K562 (cell line): ENCODE data around the gene SLC5A2. TPM values are rescaled to one million over a fixed set of nuclear protein-coding genes. Genes with fewer than 3 reads are reported as not detected.

Source experiments
- ATAC-seq: fragments of 200-7000 bp; cut with Tn5 transposase; 3 replicates; pipeline ENCODE4 v1.9.1; 2020; ENCODE audit warnings: moderate library complexity
- BruUV-seq: library from RNA; stranded (reverse); fragments of 400-500 nt; replicated peaks from 2 replicates; lab custom pipeline; 2021; lab: Mats Ljungman, UMichigan
- CTCF ChIA-PET: fragments of 300-600 bp; formaldehyde crosslinking; extraction: SDS; loops from one replicate; lab custom pipeline; 2021; ENCODE audit warnings: low intra/inter-chr PET ratio; lab: Yijun Ruan, JAX
- POLR2A ChIA-PET: fragments of 300-600, 350-650 bp; sonication (Branson Sonifier 250); formaldehyde crosslinking; extraction: SDS; loops from one replicate; lab custom pipeline; 2021; ENCODE audit warnings: antibody characterized with exemption, inconsistent platforms; lab: Yijun Ruan, JAX
- DNase-seq, 4 experiments: peaks; one replicate each; pipeline versions ENCODE4 v3.0.0 to v3.0.0-alpha.2; 2011 to 2018; ENCODE audit warnings: low spot score in 3 of 4, mixed read lengths in 3 of 4; ENCODE audit errors: extremely low read depth in 1 of 4
- FAIRE-seq: peaks from 2 replicates; lab custom pipeline; 2011; peaks lifted over from hg19 to GRCh38; lab: Jason Lieb, UNC
- H2AFZ ChIP-seq: 2 replicates; pipeline ENCODE4 v1.6.0; 2011; ENCODE audit warnings: low read depth, low read length, control low read depth, inconsistent platforms
- H3K27ac ChIP-seq: fragments of 200-600 bp; 3 replicates; pipeline ENCODE4 v1.8.0; 2011; ENCODE audit warnings: low read depth, mild to moderate bottlenecking, control low read depth, inconsistent platforms, low read length, moderate library complexity, mixed read lengths; ENCODE audit errors: extremely low read depth
- H3K27me3 ChIP-seq, 2 experiments: fragments of 300-600 bp in 1 of 2; 2 replicates in 1 of 2; 3 replicates in 1 of 2; pipeline versions ENCODE4 v1.6.0 to v1.8.0; 2011; ENCODE audit warnings: inconsistent platforms in 2 of 2, low read length in 2 of 2, mild to moderate bottlenecking in 1 of 2, mixed read lengths in 1 of 2, moderate library complexity in 1 of 2; ENCODE audit not compliant: control insufficient read depth in 2 of 2, insufficient read depth in 2 of 2
- H3K36me3 ChIP-seq: fragments of 300-600 bp; 3 replicates; pipeline ENCODE4 v1.8.0; 2011; ENCODE audit warnings: mild to moderate bottlenecking, low read length, inconsistent platforms; ENCODE audit not compliant: control insufficient read depth, insufficient read depth
- H3K4me1 ChIP-seq, 2 experiments: fragments of 200-600 bp in 1 of 2; replicated peaks in 1 of 2; 2 replicates in 1 of 2; 3 replicates in 1 of 2; pipeline versions ENCODE4 v1.5.1 to v1.8.0; 2011; ENCODE audit warnings: inconsistent platforms in 2 of 2, low read length in 2 of 2, mild to moderate bottlenecking in 1 of 2, mixed read lengths in 1 of 2, moderate library complexity in 1 of 2; ENCODE audit not compliant: control insufficient read depth in 2 of 2, insufficient read depth in 2 of 2
- H3K4me2 ChIP-seq: 2 replicates; pipeline ENCODE4 v1.6.1; 2011; ENCODE audit warnings: low read length, control low read depth, inconsistent platforms, mixed read lengths; ENCODE audit not compliant: insufficient read depth
- H3K4me3 ChIP-seq: fragments of 200-600 bp; sonication (generic), shearing (Covaris generic); 2 replicates; pipeline ENCODE4 v1.5.1; 2016; ENCODE audit warnings: control low read depth, inconsistent platforms
- H3K79me2 ChIP-seq: fragments of 200-600 bp; 3 replicates; pipeline ENCODE4 v1.8.0; 2011; ENCODE audit warnings: low read length, inconsistent platforms; ENCODE audit not compliant: control insufficient read depth, insufficient read depth
- H3K9ac ChIP-seq, 2 experiments: 2 replicates each; pipeline versions ENCODE4 v1.6.0 to v1.6.1; 2011; ENCODE audit warnings: low read depth in 2 of 2, low read length in 2 of 2, control low read depth in 1 of 2, inconsistent platforms in 1 of 2, mild to moderate bottlenecking in 1 of 2, mixed read lengths in 1 of 2; ENCODE audit not compliant: insufficient read depth in 1 of 2
- H3K9me1 ChIP-seq: one replicate; pipeline ENCODE4 v1.6.0; 2011; ENCODE audit warnings: inconsistent platforms, mild to moderate bottlenecking, low read length, moderate library complexity; ENCODE audit not compliant: control insufficient read depth, insufficient read depth
- H3K9me3 ChIP-seq: replicated peaks from 2 replicates; pipeline ENCODE4 v1.5.1; 2011; ENCODE audit warnings: low read depth, low read length, inconsistent platforms; ENCODE audit not compliant: control insufficient read depth, insufficient read depth
- H4K20me1 ChIP-seq: replicated peaks from 2 replicates; pipeline ENCODE4 v1.6.1; 2011; ENCODE audit warnings: low read length, inconsistent platforms, mixed read lengths; ENCODE audit not compliant: control insufficient read depth, insufficient read depth
- CREB1 ChIP-seq, 2 experiments: sonication (generic) in 1 of 2; formaldehyde crosslinking in 1 of 2; IDR thresholded peaks; 2 replicates each; pipeline versions ENCODE4 v1.6.1 to v1.8.0; 2012 to 2022; ENCODE audit warnings: inconsistent platforms in 1 of 2, mild to moderate bottlenecking in 1 of 2, missing genetic modification reagents in 1 of 2, moderate library complexity in 1 of 2
- FOSL1 ChIP-seq: fragments of 200-800 bp; sonication (Bioruptor generic); conservative IDR thresholded peaks from 2 replicates; pipeline ENCODE4 v1.6.1; 2016; ENCODE audit warnings: missing genetic modification characterization, missing compliant biosample characterization
- HDAC1 ChIP-seq, 2 experiments: fragments of 450-650 bp; IDR thresholded peaks; 2 replicates each; pipeline ENCODE4 v1.6.1; 2016 to 2017; ENCODE audit warnings: inconsistent platforms in 1 of 2, mild to moderate bottlenecking in 1 of 2, moderate library complexity in 1 of 2
- NR2C2 ChIP-seq, 2 experiments: fragments of 200-800 bp in 1 of 2; sonication (Bioruptor generic) in 1 of 2; sonication (generic) in 1 of 2; formaldehyde crosslinking in 1 of 2; IDR thresholded peaks; 2 replicates each; pipeline versions ENCODE4 v1.6.1 to v1.8.0; 2016 to 2022; ENCODE audit warnings: mild to moderate bottlenecking in 1 of 2, missing compliant biosample characterization in 1 of 2, missing genetic modification characterization in 1 of 2, missing genetic modification reagents in 1 of 2
- PCBP2 ChIP-seq: fragments of 200-400 bp; formaldehyde crosslinking; IDR thresholded peaks from 2 replicates; pipeline ENCODE4 v1.6.1; 2018; ENCODE audit warnings: low read length, low read depth, mild to moderate bottlenecking, moderate library complexity; ENCODE audit not compliant: poor library complexity, severe bottlenecking
- POLR2G ChIP-seq: fragments of 200-400 bp; formaldehyde crosslinking; IDR thresholded peaks from 2 replicates; pipeline ENCODE4 v1.6.1; 2017; ENCODE audit warnings: low read depth, mild to moderate bottlenecking, antibody characterized with exemption, low read length, moderate library complexity
- STAT5A ChIP-seq: IDR thresholded peaks from 2 replicates; pipeline ENCODE4 v1.6.1; 2012; ENCODE audit warnings: low read length, inconsistent platforms, borderline replicate concordance
- ZNF445 ChIP-seq: fragments of 250-450 bp; sonication (Bioruptor Pico); IDR thresholded peaks from 2 replicates; pipeline ENCODE4 v1.4.0; 2020; ENCODE audit warnings: low read depth, mild to moderate bottlenecking, moderate library complexity
- WGBS: fragments of 100-300 bp; shearing (Covaris generic); methylation state at CpG from one replicate; pipeline ENCODE4 v1.1.6; 2016; ENCODE audit warnings: low coverage, mixed read lengths; ENCODE audit not compliant: insufficient coverage; ENCODE audit errors: missing lambda C conversion rate; 5-methylcytosine and 5-hydroxymethylcytosine counted together
- in situ Hi-C: fragments of 300-500 bp; cut with MboI; formaldehyde crosslinking; loops from 4 replicates; pipeline ENCODE4 v1.15.0; 2018; ENCODE audit warnings: inconsistent platforms, mixed read lengths
- intact Hi-C: fragments of 100-400 bp; cut with micrococcal nuclease; formaldehyde crosslinking; loops from 2 replicates; pipeline ENCODE4 v1.14.2; 2022
- polyA plus RNA-seq, 8 experiments: library from polyadenylated mRNA; depleted of rRNA in 4 of 8; stranded (reverse) in 5 of 8; unstranded in 3 of 8; fragments of >200 nt; fragmentation: Nextera tagmentation in 2 of 8; fragmentation: Illumina TruSeq in 1 of 8; extraction: Ambion mirVana in 2 of 8; extraction: Trizol in 1 of 8; gene quantifications; 2 replicates each; pipeline versions ENCODE4 v1.2.1 to v1.2.3, GENCODE V29; 2011 to 2014; ENCODE audit warnings: inconsistent platforms in 1 of 8, missing spikeins in 1 of 8
- total RNA-seq, 7 experiments: library from RNA; depleted of rRNA in 6 of 7; stranded (reverse); fragments of >200 nt in 6 of 7; fragmentation: Illumina TruSeq in 2 of 7; extraction: Trizol in 2 of 7; gene quantifications; 2 replicates each; pipeline versions ENCODE4 v1.2.1 to v1.2.3, GENCODE V29; 2011 to 2021; ENCODE audit warnings: low replicate concordance in 1 of 7
- TF ChIP-seq, protein P1 (sequence below): fragments of 250-450 bp; sonication (Bioruptor Pico); IDR thresholded peaks from 2 replicates; pipeline ENCODE4 v1.9.0; 2021; ENCODE audit warnings: mild to moderate bottlenecking, inconsistent platforms
- TF ChIP-seq, protein P2 (sequence below): fragments of 200-800 bp; sonication (Bioruptor generic); IDR thresholded peaks from 2 replicates; pipeline ENCODE4 v1.6.1; 2017; ENCODE audit warnings: missing genetic modification characterization, missing compliant biosample characterization

Gene SLC5A2
- total and polyA plus RNA-seq, 9 of the 15 experiments (the other 6 are each of a cell fraction or from before 2014, with no cell fraction given) = 0.07 to 2.7 (median 2.2) TPM; not detected in 6

DNA sequence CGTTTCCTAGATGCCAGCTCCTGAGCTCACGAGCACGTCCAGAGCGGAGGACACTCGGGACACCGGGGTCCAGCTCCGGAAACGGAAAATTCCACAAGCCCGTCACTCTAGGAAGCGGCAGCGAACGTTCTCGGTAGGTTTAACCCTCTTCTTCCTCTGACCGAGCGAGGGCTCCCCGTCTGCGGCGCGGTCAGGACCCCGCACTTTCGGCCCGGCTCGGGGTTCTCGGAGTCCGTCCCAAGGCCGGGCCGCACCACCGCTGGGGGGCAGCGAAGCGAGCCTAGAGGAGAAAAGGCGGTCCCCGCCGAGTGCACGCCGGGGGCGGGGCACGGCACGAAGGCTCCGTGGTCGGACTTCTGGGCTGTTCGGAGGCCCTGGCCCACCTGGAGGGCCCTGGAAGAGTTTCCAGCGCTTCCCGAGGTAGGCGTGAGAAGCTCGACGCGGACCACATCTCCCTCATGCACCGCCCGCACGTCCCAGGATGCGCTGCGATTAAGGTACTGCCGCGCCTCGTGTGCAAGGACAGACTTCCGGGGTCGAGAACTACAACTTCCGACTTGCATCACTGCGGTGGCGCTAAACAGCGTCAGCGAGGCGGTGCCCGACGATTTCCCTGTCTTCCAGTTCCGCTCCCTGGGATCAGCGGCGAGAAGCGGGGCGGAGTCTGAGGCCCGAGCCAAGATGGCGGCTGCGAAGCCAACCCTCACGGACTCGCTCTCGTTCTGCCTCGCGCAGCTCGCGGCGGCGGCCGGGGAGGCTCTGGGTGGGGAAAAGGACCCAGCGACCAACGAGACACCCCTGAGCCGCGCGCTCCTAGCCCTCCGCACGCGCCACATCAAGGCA lies 23.9 kb upstream of the SLC5A2 start, which contains the start of gene ARMC5 (continued):
- peak; percentile 96 for TF ChIP-seq CREB1 (IDR thresholded peaks at IDR 0.05)
- TF ChIP-seq CREB1 (CRISPR knock-in tag; IDR thresholded peaks at IDR 0.05) = peak; percentile 92
- TF ChIP-seq NR2C2 (CRISPR knock-in tag; IDR thresholded peaks at IDR 0.05) = peak; percentile 43; the same call in 1 of the 2 replicates
- peak; percentile 94 for TF ChIP-seq NR2C2 (tag; IDR thresholded peaks at IDR 0.05)
- TF ChIP-seq ZNF445 (CRISPR knock-in tag) = no peak

DNA sequence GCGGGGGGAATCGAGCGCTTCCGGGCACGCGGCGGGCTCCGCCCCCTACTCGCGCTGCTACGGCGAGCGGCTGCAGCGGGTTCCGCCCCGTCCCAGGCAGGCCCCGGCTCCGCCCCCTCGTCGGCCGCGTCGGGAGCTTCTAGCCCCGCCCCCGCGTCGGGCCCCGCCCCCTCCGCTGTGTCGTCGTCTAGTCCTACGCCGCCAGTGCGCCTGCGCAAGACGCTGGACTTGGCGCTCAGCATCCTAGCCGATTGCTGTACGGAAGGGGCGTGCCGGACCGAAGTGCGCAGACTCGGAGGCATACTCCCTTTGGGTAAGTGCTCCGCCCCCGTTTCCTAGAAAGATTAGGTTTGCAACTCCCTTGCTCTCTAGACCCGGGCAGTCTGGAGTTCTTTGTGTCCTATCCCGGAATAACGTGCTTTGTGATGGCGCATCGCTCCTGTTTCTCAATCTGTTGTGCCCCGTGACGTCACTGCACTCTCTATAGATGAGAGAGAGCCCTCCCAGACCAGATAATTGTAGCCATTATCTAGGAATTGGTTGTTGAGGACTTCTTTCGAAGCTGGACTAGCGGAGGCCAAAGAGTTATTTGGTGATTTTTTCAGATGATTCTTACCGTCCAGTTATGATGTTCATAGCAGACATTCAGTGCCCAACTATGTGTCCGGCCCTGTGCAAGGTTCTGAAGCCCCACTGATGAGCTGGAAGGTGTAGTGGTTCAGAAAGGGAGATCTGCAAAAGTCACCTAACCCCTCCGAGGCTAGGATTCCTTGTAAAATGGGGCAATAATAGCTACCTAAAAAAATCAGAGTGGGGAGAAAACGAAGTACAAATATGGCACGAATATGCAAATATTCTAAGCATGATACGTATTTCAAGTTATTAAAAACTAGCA lies 23.0 kb upstream of the SLC5A2 start:
- Histone ChIP-seq H3K9me1 (no peaks in the 10 kb centered on the region), H3K4me3 (peak overlapping the region; percentile 83), H3K27me3 (no peaks in the 10 kb centered on the region), H3K9ac (peak overlapping the region; percentile 98 to 100), H3K79me2 (peaks cover 54% of the 10 kb centered on the region), H2AFZ (peak overlapping the region; percentile 99), H3K9me3 (no peaks in the 10 kb centered on the region), H3K36me3 (peaks cover 53% of the 10 kb centered on the region; the same call in 2 of the 3 replicates), H3K27ac (peak overlapping the region; percentile 99), H3K4me2 (peak overlapping the region; percentile 97), H3K4me1 (peaks cover 24 to 50% of the 10 kb centered on the region in 2 experiments), H4K20me1 (peaks cover 4% of the 10 kb centered on the region)
- WGBS = under 1% methylated on average over 45 of the region's 61 CpGs
- intact Hi-C loops (loop anchor here (5.0 to 10.0 kb wide), 3 partner anchors 47 to 505 kb away; partner anchors contain the start of genes RUSF1 and SETD1A), in situ Hi-C loops (loop anchor here (10.0 kb wide), 1 partner anchor 235 kb away; no protein-coding TSS in a partner anchor)
- peak; percentile 98 for FAIRE-seq
- BruUV-seq = no TSS peak
- ChIA-PET CTCF (interaction anchor here (0.6 to 1.0 kb wide), 5 partner anchors 237 to 459 kb away, joined by 3 to 4 read pairs (median 3); no protein-coding TSS in a partner anchor), POLR2A (interaction anchor here (0.6 to 1.9 kb wide), 17 partner anchors 8 to 901 kb away, joined by 3 to 15 read pairs (median 4); partner anchors contain the start of genes FUS and RUSF1)
- peak; percentile 82 for ATAC-seq
- DNase-seq = peak; percentile 95 to 99 (median 96)
- no peak for TF ChIP-seq PCBP2
- TF ChIP-seq STAT5A = peak; percentile 62; the same call in 1 of the 2 replicates
- TF ChIP-seq FOSL1 (tag) = 0 out of 2 replicates have a peak, but pooled peaks have one; percentile 13
- no peak for TF ChIP-seq POLR2G
- peak in 1 of 2 experiments; percentile 21; a peak in 1 of 4 replicates for TF ChIP-seq HDAC1 (IDR thresholded peaks at IDR 0.05)
- TF ChIP-seq, protein P1, sequence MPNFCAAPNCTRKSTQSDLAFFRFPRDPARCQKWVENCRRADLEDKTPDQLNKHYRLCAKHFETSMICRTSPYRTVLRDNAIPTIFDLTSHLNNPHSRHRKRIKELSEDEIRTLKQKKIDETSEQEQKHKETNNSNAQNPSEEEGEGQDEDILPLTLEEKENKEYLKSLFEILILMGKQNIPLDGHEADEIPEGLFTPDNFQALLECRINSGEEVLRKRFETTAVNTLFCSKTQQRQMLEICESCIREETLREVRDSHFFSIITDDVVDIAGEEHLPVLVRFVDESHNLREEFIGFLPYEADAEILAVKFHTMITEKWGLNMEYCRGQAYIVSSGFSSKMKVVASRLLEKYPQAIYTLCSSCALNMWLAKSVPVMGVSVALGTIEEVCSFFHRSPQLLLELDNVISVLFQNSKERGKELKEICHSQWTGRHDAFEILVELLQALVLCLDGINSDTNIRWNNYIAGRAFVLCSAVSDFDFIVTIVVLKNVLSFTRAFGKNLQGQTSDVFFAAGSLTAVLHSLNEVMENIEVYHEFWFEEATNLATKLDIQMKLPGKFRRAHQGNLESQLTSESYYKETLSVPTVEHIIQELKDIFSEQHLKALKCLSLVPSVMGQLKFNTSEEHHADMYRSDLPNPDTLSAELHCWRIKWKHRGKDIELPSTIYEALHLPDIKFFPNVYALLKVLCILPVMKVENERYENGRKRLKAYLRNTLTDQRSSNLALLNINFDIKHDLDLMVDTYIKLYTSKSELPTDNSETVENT (CRISPR knock-in tag) = peak; percentile 47; the same call in 1 of the 2 replicates
- TF ChIP-seq, protein P2, sequence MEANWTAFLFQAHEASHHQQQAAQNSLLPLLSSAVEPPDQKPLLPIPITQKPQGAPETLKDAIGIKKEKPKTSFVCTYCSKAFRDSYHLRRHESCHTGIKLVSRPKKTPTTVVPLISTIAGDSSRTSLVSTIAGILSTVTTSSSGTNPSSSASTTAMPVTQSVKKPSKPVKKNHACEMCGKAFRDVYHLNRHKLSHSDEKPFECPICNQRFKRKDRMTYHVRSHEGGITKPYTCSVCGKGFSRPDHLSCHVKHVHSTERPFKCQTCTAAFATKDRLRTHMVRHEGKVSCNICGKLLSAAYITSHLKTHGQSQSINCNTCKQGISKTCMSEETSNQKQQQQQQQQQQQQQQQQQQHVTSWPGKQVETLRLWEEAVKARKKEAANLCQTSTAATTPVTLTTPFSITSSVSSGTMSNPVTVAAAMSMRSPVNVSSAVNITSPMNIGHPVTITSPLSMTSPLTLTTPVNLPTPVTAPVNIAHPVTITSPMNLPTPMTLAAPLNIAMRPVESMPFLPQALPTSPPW (CRISPR knock-in tag) = peak; percentile 10
